Activated CD8-positive, alpha-beta T cell treated with anti-CD3 and anti-CD28 coated beads, Interleukin-2, amount 10 ng/mL, durations not matched to agents 7 days and 5 days (primary cell): ENCODE results near the gene RBPMS2. TPM values are rescaled to one million over a fixed set of nuclear protein-coding genes. Genes with fewer than 3 reads are reported as not detected.
"Not testable (repeated sequence)": the region's sequence is repeated elsewhere in the genome, so short reads cannot be mapped to it uniquely, and the experiment has no call there.

Experiments used
- ATAC-seq: fragments of 150-1000 bp; cut with Tn5 transposase; one replicate; pipeline ENCODE4 v1.10.0; 2021; ENCODE audit warnings: moderate library complexity
- CTCF ChIA-PET: fragments of 350-600 bp; sonication (Branson Sonifier 250); formaldehyde crosslinking; loops from one replicate; lab custom pipeline; 2021; ENCODE audit warnings: antibody characterized with exemption; lab: Charles Lee
- POLR2A ChIA-PET: fragments of 350-600 bp; sonication (Branson Sonifier 250); formaldehyde crosslinking; loops from one replicate; lab custom pipeline; 2021; ENCODE audit warnings: antibody characterized with exemption; lab: Charles Lee
- DNase-seq: peaks from one replicate; pipeline ENCODE4 v3.0.0-alpha.2; 2020
- H3K27ac Mint-ChIP-seq: one replicate; pipeline ENCODE4 v1.8.0; 2021; ENCODE audit warnings: mild to moderate bottlenecking, mixed read lengths
- H3K27me3 Mint-ChIP-seq: one replicate; pipeline ENCODE4 v1.8.0; 2021; ENCODE audit warnings: low read depth, mixed read lengths
- H3K36me3 Mint-ChIP-seq: one replicate; pipeline ENCODE4 v1.8.0; 2021; ENCODE audit warnings: low read depth, mixed read lengths
- H3K4me1 Mint-ChIP-seq: one replicate; pipeline ENCODE4 v1.8.0; 2021; ENCODE audit warnings: low read depth, mixed read lengths
- H3K4me3 Mint-ChIP-seq: one replicate; pipeline ENCODE4 v1.8.0; 2021; ENCODE audit warnings: mild to moderate bottlenecking, mixed read lengths
- H3K9me3 Mint-ChIP-seq: one replicate; pipeline ENCODE4 v1.8.0; 2022; ENCODE audit warnings: mixed read lengths; ENCODE audit not compliant: insufficient read depth
- total RNA-seq, 2 experiments: library from RNA; stranded (reverse); gene quantifications; one replicate each; pipeline ENCODE4 v1.2.3, GENCODE V29; 2021

RBPMS2 gene
- not detected for total RNA-seq

DNA sequence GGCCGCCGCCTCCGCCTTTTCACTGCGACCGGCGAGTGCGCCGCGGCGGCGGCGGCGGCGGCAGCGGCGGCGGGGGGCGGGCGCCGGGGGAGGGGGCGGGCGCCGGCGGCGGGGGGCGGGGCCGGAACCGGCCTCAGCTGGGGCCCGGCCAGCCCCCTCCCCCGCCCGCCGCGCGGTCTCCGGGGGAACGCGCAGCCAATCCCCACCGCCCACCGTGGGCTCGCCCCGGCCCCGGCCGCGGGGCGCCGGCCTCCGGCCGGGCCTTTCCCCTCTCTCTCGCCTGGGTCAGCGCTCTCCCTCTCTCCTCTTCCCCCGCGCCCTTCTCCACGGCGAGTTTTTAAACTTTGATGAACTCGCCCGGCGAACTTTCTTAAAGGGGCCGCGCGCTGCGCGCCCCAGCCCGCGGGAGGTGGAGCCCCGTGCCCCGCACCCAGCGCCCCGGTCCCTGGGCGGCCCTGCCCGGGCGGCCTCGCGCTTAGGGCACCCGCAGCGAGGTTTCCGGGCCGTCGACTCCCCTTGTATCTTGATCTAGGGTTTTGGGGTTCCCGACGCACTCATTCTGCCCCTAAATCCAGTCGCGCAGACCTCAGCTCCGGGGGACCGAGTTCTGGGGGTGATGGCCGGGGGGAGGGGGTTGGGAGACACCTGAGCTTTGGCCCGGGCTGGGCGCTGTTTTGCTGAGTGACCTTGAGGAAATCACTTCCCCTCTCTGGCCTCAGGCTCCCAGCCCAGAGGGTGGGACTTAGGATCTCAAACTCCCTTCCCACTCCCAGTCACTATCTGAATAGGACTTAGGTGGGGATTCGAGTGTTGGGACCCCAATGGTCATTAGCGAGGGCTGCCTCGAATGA, at the start of gene RBPMS2:
Gene RBPMS2 (minus strand): TSS at position 39 of the 851 bp plus-strand sequence. CDS start 270 bp downstream, outside the sequence.
- Mint-ChIP-seq H3K36me3 (no peaks in the 10 kb centered on the region), H3K4me3 (peak within 1 kb of the TSS; percentile 53), H3K9me3 (no peaks in the 10 kb centered on the region), H3K4me1 (peaks cover 3% of the 10 kb centered on the region), H3K27me3 (peaks cover 65% of the 10 kb centered on the region), H3K27ac (no peak within 1 kb of the TSS)
- DNase-seq (no peak), ATAC-seq (peak; percentile 30)
- POLR2A ChIA-PET: interaction anchor here (0.6 kb wide), 1 partner anchor 140 kb away, joined by 3 read pairs; no protein-coding TSS in a partner anchor
- CTCF ChIA-PET: no interaction called here

DNA sequence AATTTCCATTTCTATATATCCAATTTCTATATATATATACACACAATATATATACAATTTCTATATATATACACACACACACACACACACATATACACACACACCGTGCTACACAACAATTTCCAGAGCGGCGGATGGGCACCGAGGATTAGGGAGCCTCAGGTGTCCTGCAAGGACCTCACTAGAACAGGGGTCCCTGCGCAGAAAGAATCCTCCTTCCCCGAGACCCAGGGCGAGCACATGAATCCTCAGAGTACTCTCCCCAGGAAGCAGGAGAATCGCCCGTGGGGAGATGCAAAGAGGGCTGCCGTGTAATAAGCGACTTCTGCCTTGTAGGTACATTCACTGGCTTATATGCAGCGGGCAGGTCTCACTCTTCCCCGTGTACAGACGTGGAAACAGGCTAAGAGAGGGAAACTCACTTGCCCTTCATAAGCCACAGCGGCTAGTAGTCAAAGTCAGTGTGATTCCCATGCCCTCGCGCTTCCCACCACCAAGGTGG, 49.6 kb upstream of the RBPMS2 start:
- Mint-ChIP-seq H3K4me1 (peaks cover 38% of the 10 kb centered on the region), H3K27me3 (no peaks in the 10 kb centered on the region), H3K36me3 (peaks cover 29% of the 10 kb centered on the region), H3K9me3 (no peaks in the 10 kb centered on the region), H3K27ac (peak overlapping the region; percentile 92), H3K4me3 (peak overlapping the region; percentile 88)
- DNase-seq: no peak
- ChIA-PET CTCF (interaction anchor here (0.7 to 3.1 kb wide), 5 partner anchors 12 to 69 kb away, joined by 4 to 48 read pairs (median 8); partner anchors contain the start of gene PLEKHO2), POLR2A (interaction anchor here (0.9 to 2.3 kb wide), 3 partner anchors 13 to 69 kb away, joined by 5 to 18 read pairs (median 16); no protein-coding TSS in a partner anchor)
- ATAC-seq: peak; percentile 21

DNA sequence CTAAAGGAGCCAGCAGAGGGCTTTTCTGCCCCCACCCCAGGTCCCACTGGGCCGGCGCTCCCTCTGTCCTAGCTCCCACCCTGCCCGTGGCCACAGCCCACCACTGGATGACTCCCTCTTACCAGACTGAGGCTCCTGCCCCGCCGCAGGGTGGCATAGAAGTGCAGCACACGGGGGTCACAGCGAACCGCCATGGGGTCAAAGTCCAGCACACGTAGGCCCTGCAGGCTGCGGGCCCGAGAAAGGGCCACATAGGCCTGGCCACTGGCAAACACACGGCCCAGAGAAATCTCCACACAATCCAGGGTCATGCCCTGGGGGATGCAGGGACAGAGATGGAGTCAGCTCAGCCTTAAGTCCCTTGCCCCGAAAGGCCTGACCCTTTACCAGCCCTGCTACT, 41.1 kb upstream of the RBPMS2 start:
- DNase-seq: no peak
- Mint-ChIP-seq H3K36me3 (peaks cover 38% of the 10 kb centered on the region), H3K27ac (no peak overlapping the region), H3K27me3 (no peaks in the 10 kb centered on the region), H3K4me1 (peaks cover 2% of the 10 kb centered on the region), H3K4me3 (no peak overlapping the region), H3K9me3 (no peaks in the 10 kb centered on the region)
- POLR2A ChIA-PET: no interaction called here
- CTCF ChIA-PET: no interaction called here
- ATAC-seq: no peak

DNA sequence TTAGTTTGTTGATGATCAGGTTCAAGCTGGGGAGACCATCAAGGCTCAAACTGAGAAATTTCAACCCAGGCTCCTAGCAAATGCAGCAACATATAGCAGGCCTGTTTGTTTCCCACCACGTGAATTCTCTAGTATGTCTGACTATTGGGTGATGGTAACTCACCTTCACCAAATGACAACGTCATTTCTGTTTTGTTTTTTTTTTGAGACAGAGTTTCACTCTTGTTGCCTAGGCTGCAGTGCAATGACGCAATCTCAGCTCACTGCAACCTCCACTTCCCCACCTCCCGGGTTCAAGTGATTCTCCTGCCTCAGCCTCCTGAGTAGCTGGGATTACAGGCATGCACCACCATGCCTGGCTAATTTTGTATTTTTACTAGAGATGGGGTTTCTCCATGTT, 39.6 kb upstream of the RBPMS2 start:
- H3K27ac Mint-ChIP-seq, H3K27me3 Mint-ChIP-seq: not testable (repeated sequence)
- CTCF ChIA-PET: interaction anchor here (0.7 to 1.5 kb wide), 3 partner anchors 11 to 87 kb away, joined by 3 to 6 read pairs (median 3); partner anchors contain the start of gene PIF1

DNA sequence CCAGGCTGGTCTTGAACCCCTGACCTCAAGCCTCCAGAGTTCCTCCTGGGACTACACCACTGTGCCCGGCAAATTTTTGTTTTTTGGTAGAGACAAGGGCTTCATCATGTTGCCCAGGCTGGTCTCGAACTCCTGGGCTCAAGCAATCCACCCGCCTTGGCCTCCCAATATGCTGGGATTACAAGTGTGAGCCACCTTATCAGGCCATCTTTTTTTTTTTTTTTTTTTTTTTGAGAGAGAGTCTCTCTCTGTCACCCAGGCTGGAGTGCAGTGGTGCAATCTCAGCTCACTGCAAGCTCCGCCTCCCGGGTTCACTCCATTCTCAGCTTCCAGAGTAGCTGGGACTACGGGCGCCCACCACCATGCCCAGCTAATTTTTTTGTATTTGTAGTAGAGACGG, 38.9 kb upstream of the RBPMS2 start:
- ATAC-seq, H3K27me3 Mint-ChIP-seq, H3K4me1 Mint-ChIP-seq, H3K27ac Mint-ChIP-seq, H3K4me3 Mint-ChIP-seq, DNase-seq, H3K9me3 Mint-ChIP-seq: not testable (repeated sequence)
- CTCF ChIA-PET: interaction anchor here (1.4 kb wide), 1 partner anchor 80 kb away, joined by 3 read pairs; no protein-coding TSS in a partner anchor
- POLR2A ChIA-PET: interaction anchor here (0.6 kb wide), 1 partner anchor 1367 kb away, joined by 3 read pairs; no protein-coding TSS in a partner anchor
- peaks cover 20% of the 10 kb centered on the region for H3K36me3 Mint-ChIP-seq

More for the DNA sequence above, 39.6 kb upstream of the RBPMS2 start:
- POLR2A ChIA-PET, H3K9me3 Mint-ChIP-seq, DNase-seq, H3K4me1 Mint-ChIP-seq, ATAC-seq, H3K4me3 Mint-ChIP-seq: not testable (repeated sequence)
- H3K36me3 Mint-ChIP-seq: peaks cover 26% of the 10 kb centered on the region

DNA sequence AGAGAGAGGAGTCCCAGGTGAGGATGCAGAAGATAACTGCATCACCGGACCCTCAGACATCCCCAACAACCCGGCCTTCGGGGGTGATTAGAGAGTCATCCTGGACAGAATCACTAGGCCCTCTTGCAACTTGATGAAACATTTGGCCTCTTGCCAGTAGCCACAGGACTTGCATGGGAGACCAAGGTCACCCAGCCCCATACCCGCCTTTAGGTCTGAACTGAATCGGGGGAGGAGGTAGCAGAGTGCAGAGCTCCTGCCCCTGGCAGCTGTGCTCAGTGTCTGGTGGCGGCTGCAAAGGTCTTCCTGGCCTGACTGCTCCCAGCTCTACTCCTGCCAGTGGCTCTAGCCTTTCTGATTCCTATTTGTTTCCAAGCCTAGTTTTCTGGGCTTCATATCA, 37.7 kb upstream of the RBPMS2 start:
- ChIA-PET POLR2A (no interaction called here), CTCF (no interaction called here)
- no peaks in the 10 kb centered on the region for H3K9me3 Mint-ChIP-seq
- no peaks in the 10 kb centered on the region for H3K4me1 Mint-ChIP-seq
- DNase-seq: no peak
- H3K27me3 Mint-ChIP-seq: peaks cover 6% of the 10 kb centered on the region
- no peak overlapping the region for H3K27ac Mint-ChIP-seq
- ATAC-seq: no peak
- H3K36me3 Mint-ChIP-seq: peaks cover 12% of the 10 kb centered on the region
- no peak overlapping the region for H3K4me3 Mint-ChIP-seq

DNA sequence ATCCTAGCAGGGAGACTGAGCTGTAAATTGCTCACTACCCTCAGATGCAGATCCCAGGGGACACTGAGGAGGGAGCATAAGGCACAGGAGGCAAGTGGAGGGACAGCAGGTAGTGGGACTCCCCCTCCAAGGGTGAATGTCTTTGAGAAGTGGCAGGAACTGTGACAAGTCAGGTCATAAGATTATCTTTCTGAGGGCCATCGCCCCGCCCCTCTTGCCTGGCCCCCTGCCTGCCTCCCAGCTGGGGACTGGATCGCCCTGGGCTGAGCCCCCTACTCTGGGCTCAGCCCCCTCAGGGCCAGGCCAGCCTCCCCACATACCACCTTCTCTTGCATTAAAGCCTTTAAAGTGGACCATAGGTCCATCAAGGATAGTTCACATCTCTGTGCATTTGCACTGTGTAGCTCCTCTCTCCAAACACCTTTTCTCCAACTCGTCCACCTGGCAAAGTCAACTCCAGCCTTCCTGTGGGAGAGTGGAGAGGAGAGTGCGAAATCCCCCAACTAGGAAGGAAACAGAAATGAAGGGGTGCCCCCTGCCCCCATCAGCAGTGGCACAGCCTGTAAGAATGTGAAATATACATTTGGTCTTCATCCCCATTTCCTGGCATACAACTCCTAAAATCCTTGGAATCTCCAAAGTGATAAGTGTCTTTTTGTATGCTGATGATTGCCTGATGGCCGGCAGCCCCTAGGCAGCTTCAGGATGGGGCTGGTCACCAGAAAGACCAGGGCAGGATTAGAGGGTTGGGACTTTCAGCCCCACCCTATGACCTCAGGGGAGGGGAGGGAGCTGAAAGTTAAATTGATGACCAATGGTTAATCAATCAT, 35.3 kb upstream of the RBPMS2 start:
- no peak for ATAC-seq
- ChIA-PET CTCF (interaction anchor here (0.7 to 3.9 kb wide), 26 partner anchors 9 to 951 kb away, joined by 3 to 55 read pairs (median 5); partner anchors contain the start of genes ANKDD1A, PIF1 and UBAP1L), POLR2A (interaction anchor here (0.6 kb wide), 1 partner anchor 499 kb away, joined by 3 read pairs; no protein-coding TSS in a partner anchor)
- Mint-ChIP-seq H3K27ac (no peak overlapping the region), H3K27me3 (peaks cover 6% of the 10 kb centered on the region), H3K36me3 (peaks cover 3% of the 10 kb centered on the region), H3K4me3 (no peak overlapping the region), H3K9me3 (no peaks in the 10 kb centered on the region), H3K4me1 (no peaks in the 10 kb centered on the region)
- DNase-seq: no peak

DNA sequence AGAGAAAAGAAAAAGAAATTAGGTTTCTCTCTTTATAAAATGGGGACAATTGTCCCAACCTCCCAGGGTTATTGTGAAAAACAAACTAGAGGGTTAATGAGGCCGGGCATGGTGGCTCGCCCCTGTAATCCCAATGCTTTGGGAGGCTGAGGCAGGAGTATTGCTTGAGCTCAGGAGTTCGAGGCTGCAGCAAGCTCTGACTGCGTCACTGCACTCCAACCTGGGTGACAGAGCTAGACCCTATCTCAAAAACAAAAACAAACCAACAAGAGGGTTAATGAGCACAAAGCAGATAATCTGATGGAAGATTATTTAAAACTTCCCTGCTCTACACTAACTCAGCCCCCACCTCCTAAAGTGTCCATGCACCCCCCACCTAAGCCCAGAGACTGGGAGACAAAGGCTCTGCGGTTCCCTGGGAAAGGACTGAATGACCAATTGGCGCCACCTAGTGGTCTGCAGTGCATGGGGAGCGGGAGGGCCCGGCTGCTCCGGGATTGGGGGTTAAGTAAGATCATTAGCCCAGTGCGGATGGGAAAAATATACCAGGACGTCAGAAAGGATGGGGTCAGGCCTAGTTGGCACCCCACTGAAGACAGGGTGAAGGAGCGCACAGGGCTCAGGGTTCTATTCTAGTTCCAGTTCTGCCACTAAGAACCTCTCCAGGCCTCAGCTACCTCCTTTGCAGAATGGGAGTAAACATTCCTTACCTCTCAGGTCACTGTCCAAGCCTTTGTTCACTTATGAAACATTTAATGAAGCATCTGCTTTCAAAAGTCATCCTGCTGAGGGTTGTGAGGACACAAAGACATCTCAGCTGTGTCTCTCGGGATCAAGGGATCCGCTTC, 34.5 kb upstream of the RBPMS2 start:
- peak; percentile 87 for ATAC-seq
- CTCF ChIA-PET: interaction anchor here (0.6 to 3.9 kb wide), 40 partner anchors 8 to 307 kb away, joined by 3 to 55 read pairs (median 5); partner anchors contain the start of genes ANKDD1A, PIF1 and UBAP1L

DNA sequence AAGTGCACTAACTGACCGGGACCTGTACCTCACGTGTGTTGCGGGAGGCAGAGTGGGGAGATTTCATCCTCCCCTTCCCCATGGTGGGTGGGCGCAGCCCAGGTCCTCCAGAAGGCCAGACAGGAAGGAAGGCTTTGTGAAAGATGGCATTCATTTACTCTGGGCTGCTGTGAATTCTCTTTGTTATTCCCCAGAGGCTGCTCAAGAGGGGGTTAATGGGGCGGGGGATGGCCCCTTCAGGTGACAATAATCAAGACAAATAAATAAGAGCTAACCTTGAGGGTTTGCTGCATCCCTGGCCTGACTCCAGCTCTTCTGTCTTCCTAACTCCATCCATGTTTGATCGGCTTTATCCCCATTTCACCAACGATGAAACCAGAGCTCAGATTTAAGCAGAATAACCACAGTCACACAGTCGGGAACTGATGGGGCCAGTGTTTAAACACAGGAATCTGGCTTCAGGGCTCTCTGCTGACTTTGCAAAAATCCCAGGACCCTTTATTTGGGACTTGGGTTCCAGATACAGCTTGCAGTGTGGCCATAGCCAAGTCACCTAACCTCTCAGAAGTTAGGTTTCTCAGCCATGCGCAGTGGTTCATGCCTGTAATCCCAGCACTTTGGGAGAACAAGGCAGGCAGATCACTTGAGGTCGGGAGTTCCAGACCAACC, 33.5 kb upstream of the RBPMS2 start:
- CTCF ChIA-PET: interaction anchor here (0.6 to 3.9 kb wide), 32 partner anchors 7 to 306 kb away, joined by 3 to 55 read pairs (median 4); partner anchors contain the start of genes ANKDD1A and PIF1
- no peak overlapping the region for H3K4me3 Mint-ChIP-seq
- H3K27me3 Mint-ChIP-seq: peaks cover 6% of the 10 kb centered on the region
- H3K4me1 Mint-ChIP-seq: no peaks in the 10 kb centered on the region
- POLR2A ChIA-PET: interaction anchor here (1.4 kb wide), 1 partner anchor 91 kb away, joined by 3 read pairs; no protein-coding TSS in a partner anchor
- no peak for DNase-seq
- H3K9me3 Mint-ChIP-seq: no peaks in the 10 kb centered on the region
- H3K27ac Mint-ChIP-seq: no peak overlapping the region
- no peak for ATAC-seq
- no peaks in the 10 kb centered on the region for H3K36me3 Mint-ChIP-seq

More for the DNA sequence above, 34.5 kb upstream of the RBPMS2 start:
- H3K36me3 Mint-ChIP-seq: no peaks in the 10 kb centered on the region
- H3K27me3 Mint-ChIP-seq: peaks cover 6% of the 10 kb centered on the region
- H3K4me1 Mint-ChIP-seq: no peaks in the 10 kb centered on the region
- DNase-seq: peak; percentile 82
- no peaks in the 10 kb centered on the region for H3K9me3 Mint-ChIP-seq
- POLR2A ChIA-PET: interaction anchor here (0.6 to 1.4 kb wide), 2 partner anchors 92 to 498 kb away, joined by 3 read pairs; no protein-coding TSS in a partner anchor
- no peak overlapping the region for H3K27ac Mint-ChIP-seq
- no peak overlapping the region for H3K4me3 Mint-ChIP-seq

DNA sequence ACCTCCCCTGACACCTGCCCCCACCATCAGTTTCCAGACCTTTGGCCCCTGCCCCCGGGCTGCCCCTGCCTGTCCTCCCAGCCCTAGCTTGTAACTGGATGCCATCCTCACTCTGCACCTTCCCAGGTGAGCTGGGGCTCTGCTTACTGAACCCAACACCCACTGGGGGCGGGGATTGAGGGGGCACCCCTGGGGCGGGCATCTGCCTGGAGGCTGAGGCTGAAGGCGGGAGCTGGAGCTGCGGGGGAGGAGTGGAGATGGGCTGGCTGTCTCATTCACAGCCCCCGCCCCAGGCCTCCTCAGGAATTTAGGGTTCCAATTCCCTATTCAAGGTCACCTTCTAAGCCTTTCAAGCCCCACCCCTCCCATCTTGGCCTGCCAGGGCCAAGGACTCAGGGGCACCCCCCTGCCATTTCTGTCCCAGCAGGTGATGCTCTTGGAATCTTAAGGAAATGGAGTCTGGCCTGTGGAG, 32.4 kb upstream of the RBPMS2 start:
- Mint-ChIP-seq H3K36me3 (no peaks in the 10 kb centered on the region), H3K9me3 (no peaks in the 10 kb centered on the region), H3K27ac (no peak overlapping the region), H3K27me3 (peaks cover 6% of the 10 kb centered on the region), H3K4me1 (no peaks in the 10 kb centered on the region), H3K4me3 (no peak overlapping the region)
- CTCF ChIA-PET: interaction anchor here (1.5 kb wide), 1 partner anchor 28 kb away, joined by 3 read pairs; no protein-coding TSS in a partner anchor
- no peak for ATAC-seq
- DNase-seq: no peak
- POLR2A ChIA-PET: no interaction called here
